GM23338 (cell line): ENCODE data around the gene SPTBN4. TPM values are rescaled to one million over a fixed set of nuclear protein-coding genes. Genes with fewer than 3 reads are reported as not detected.

ENCODE experiments used
- ATAC-seq: fragments of 200-7000 bp; cut with Tn5 transposase; 3 replicates; pipeline ENCODE4 v1.9.1; 2020
- DNase-seq: peaks from one replicate; pipeline ENCODE4 v3.0.0-alpha.2; 2015; ENCODE audit warnings: low spot score
- H2AFZ ChIP-seq: fragments of 200-600 bp; sonication (generic); 2 replicates; pipeline ENCODE4 v1.8.0; 2016; ENCODE audit warnings: antibody characterized with exemption, mild to moderate bottlenecking, moderate library complexity
- H3F3A ChIP-seq: fragments of 200-600 bp; sonication (generic); replicated peaks from 2 replicates; pipeline ENCODE4 v1.8.0; 2017; ENCODE audit warnings: antibody characterized with exemption, mixed run types, low read depth
- H3K27ac ChIP-seq: fragments of 200-600 bp; sonication (generic); 2 replicates; pipeline ENCODE4 v1.6.1; 2016; ENCODE audit warnings: low read depth
- H3K27me3 ChIP-seq: fragments of 200-600 bp; sonication (generic); 2 replicates; pipeline ENCODE4 v1.8.0; 2016; ENCODE audit warnings: mild to moderate bottlenecking, mixed run types, moderate library complexity; ENCODE audit not compliant: insufficient read depth
- H3K36me3 ChIP-seq: fragments of 200-600 bp; sonication (generic); 2 replicates; pipeline ENCODE4 v1.8.0; 2016; ENCODE audit warnings: mild to moderate bottlenecking; ENCODE audit not compliant: insufficient read depth
- H3K4me1 ChIP-seq: fragments of 200-600 bp; sonication (generic); 2 replicates; pipeline ENCODE4 v1.8.0; 2016; ENCODE audit warnings: mild to moderate bottlenecking, moderate library complexity; ENCODE audit not compliant: insufficient read depth
- H3K4me2 ChIP-seq: fragments of 200-600 bp; sonication (generic); 2 replicates; pipeline ENCODE4 v1.7.1; 2017; ENCODE audit warnings: mixed run types
- H3K4me3 ChIP-seq: fragments of 200-600 bp; sonication (generic); 2 replicates; pipeline ENCODE4 v1.6.1; 2016; ENCODE audit warnings: mixed run types
- H3K79me2 ChIP-seq: fragments of 200-600 bp; sonication (generic); replicated peaks from 2 replicates; pipeline ENCODE4 v1.8.0; 2017; ENCODE audit warnings: mild to moderate bottlenecking; ENCODE audit not compliant: insufficient read depth
- H3K9me2 ChIP-seq: fragments of 200-600 bp; sonication (generic); 2 replicates; pipeline ENCODE4 v1.8.0; 2017; ENCODE audit not compliant: insufficient read depth
- H4K20me1 ChIP-seq: fragments of 200-600 bp; sonication (generic); replicated peaks from 2 replicates; pipeline ENCODE4 v1.8.0; 2017; ENCODE audit warnings: mild to moderate bottlenecking; ENCODE audit not compliant: insufficient read depth
- H3K27ac Mint-ChIP-seq: 2 replicates; pipeline ENCODE4 v1.8.0; 2020; ENCODE audit warnings: inconsistent platforms, mild to moderate bottlenecking, moderate library complexity, mixed read lengths
- H3K27me3 Mint-ChIP-seq: 3 replicates; pipeline ENCODE4 v1.8.0; 2022; ENCODE audit warnings: low read depth, mild to moderate bottlenecking, moderate library complexity, mixed read lengths, inconsistent platforms; ENCODE audit not compliant: insufficient read depth, poor library complexity
- H3K36me3 Mint-ChIP-seq: 3 replicates; pipeline ENCODE4 v1.8.0; 2021; ENCODE audit warnings: low read depth, mild to moderate bottlenecking, inconsistent platforms, moderate library complexity, mixed read lengths
- H3K4me1 Mint-ChIP-seq: 3 replicates; pipeline ENCODE4 v1.8.0; 2020; ENCODE audit warnings: mild to moderate bottlenecking, inconsistent platforms, mixed read lengths
- H3K4me3 Mint-ChIP-seq: 3 replicates; pipeline ENCODE4 v1.8.0; 2021; ENCODE audit warnings: moderate library complexity, mild to moderate bottlenecking, inconsistent platforms, mixed read lengths
- H3K9me3 Mint-ChIP-seq: 3 replicates; pipeline ENCODE4 v1.8.0; 2020; ENCODE audit warnings: moderate library complexity, mild to moderate bottlenecking, inconsistent platforms, mixed read lengths
- CREB1 ChIP-seq: fragments of 250-450 bp; sonication (Bioruptor Pico); IDR thresholded peaks from 2 replicates; pipeline ENCODE4 v1.5.0; 2020; ENCODE audit warnings: low read depth, mild to moderate bottlenecking, moderate library complexity
- ETS1 ChIP-seq: IDR thresholded peaks from 2 replicates; pipeline ENCODE4 v1.6.1; 2016; ENCODE audit warnings: antibody characterized with exemption
- EZH2 ChIP-seq: fragments of 200-600 bp; sonication (generic); IDR thresholded peaks from one replicate; pipeline ENCODE4 v1.8.0; 2017; ENCODE audit warnings: antibody characterized with exemption, mild to moderate bottlenecking, low read depth; ENCODE audit not compliant: unreplicated experiment
- EZH2phosphoT487 ChIP-seq: fragments of 200-600 bp; sonication (generic); IDR thresholded peaks from one replicate; pipeline ENCODE4 v1.8.1; 2018; ENCODE audit warnings: antibody characterized with exemption; ENCODE audit not compliant: unreplicated experiment
- JUNB ChIP-seq: IDR thresholded peaks from one replicate; pipeline ENCODE4 v1.6.1; 2016; ENCODE audit warnings: antibody characterized with exemption; ENCODE audit not compliant: unreplicated experiment
- NANOG ChIP-seq: IDR thresholded peaks from 2 replicates; pipeline ENCODE4 v1.6.1; 2016; ENCODE audit warnings: antibody characterized with exemption, borderline replicate concordance
- POLR2AphosphoS5 ChIP-seq: IDR thresholded peaks from 2 replicates; pipeline ENCODE4 v1.6.1; 2016; ENCODE audit warnings: antibody characterized with exemption, low read depth
- STAT1 ChIP-seq: IDR thresholded peaks from one replicate; pipeline ENCODE4 v1.6.1; 2016; ENCODE audit warnings: antibody characterized with exemption; ENCODE audit not compliant: unreplicated experiment
- ZNF114 ChIP-seq: fragments of 250-450 bp; sonication (Bioruptor Pico); IDR thresholded peaks from 2 replicates; pipeline ENCODE4 v1.5.0; 2020; ENCODE audit warnings: mild to moderate bottlenecking, moderate library complexity
- ZNF331 ChIP-seq: fragments of 250-450 bp; sonication (Bioruptor Pico); IDR thresholded peaks from 2 replicates; pipeline ENCODE4 v1.5.0; 2020; ENCODE audit warnings: low read depth, mild to moderate bottlenecking, moderate library complexity
- ZNF462 ChIP-seq: fragments of 250-450 bp; sonication (Bioruptor Pico); IDR thresholded peaks from 2 replicates; pipeline ENCODE4 v1.5.0; 2020; ENCODE audit warnings: mild to moderate bottlenecking, moderate library complexity
- polyA plus RNA-seq: library from polyadenylated mRNA; unstranded; fragments of >200 nt; fragmentation: Nextera tagmentation; extraction: Ambion mirVana; gene quantifications from 2 replicates; pipeline ENCODE4 v1.2.1, GENCODE V29; 2016
- total RNA-seq: library from RNA; depleted of rRNA; stranded (reverse); fragments of >200 nt; shearing (Covaris generic); gene quantifications from 2 replicates; pipeline ENCODE4 v1.2.3, GENCODE V29; 2014

The SPTBN4 gene
- total and polyA plus RNA-seq, 2 experiments from 2014 or later, result 1.6 to 2.3 TPM

GRCh38 chr19:40582467-40582866 lies 115.7 kb downstream of the SPTBN4 start:
- Mint-ChIP-seq H3K4me3 (no peak overlapping the region), H3K27me3 (peaks cover 11% of the 10 kb centered on the region), H3K9me3 (peaks cover 3% of the 10 kb centered on the region; the same call in 2 of the 3 replicates), H3K36me3 (peaks cover 42% of the 10 kb centered on the region), H3K27ac (no peak overlapping the region), H3K4me1 (peaks cover 12% of the 10 kb centered on the region)
- Histone ChIP-seq H2AFZ (no peak overlapping the region), H3F3A (peaks cover 8% of the 10 kb centered on the region; the same call in 1 of the 2 replicates), H3K27me3 (no peaks in the 10 kb centered on the region), H4K20me1 (peaks cover 14% of the 10 kb centered on the region; the same call in 1 of the 2 replicates), H3K36me3 (peaks cover 11% of the 10 kb centered on the region; the same call in 1 of the 2 replicates), H3K27ac (no peak overlapping the region), H3K79me2 (no peaks in the 10 kb centered on the region), H3K4me1 (peaks cover 4% of the 10 kb centered on the region), H3K4me3 (no peak overlapping the region), H3K9me2 (no peaks in the 10 kb centered on the region), H3K4me2 (no peak overlapping the region)
- DNase-seq (no peak), ATAC-seq (no peak)
- TF ChIP-seq POLR2AphosphoS5, result no peak
- TF ChIP-seq CREB1 (CRISPR knock-in tag), result no peak
- no peak for TF ChIP-seq EZH2phosphoT487
- TF ChIP-seq JUNB, result no peak
- TF ChIP-seq ZNF331, result no peak
- no peak for TF ChIP-seq NANOG
- no peak for TF ChIP-seq ETS1
- TF ChIP-seq ZNF114, result no peak

GRCh38 chr19:40583283-40583682 lies 116.5 kb downstream of the SPTBN4 start:
- no peaks in the 10 kb centered on the region for H3K9me3 Mint-ChIP-seq
- Histone ChIP-seq H3K36me3 (peaks cover 11% of the 10 kb centered on the region; the same call in 1 of the 2 replicates), H3K27ac (no peak overlapping the region), H3K79me2 (no peaks in the 10 kb centered on the region), H4K20me1 (peaks cover 14% of the 10 kb centered on the region; the same call in 1 of the 2 replicates), H3K9me2 (no peaks in the 10 kb centered on the region), H3F3A (0 out of 2 replicates have a peak, but pooled peaks cover 4% of the 10 kb centered on the region), H3K27me3 (no peaks in the 10 kb centered on the region), H3K4me1 (no peaks in the 10 kb centered on the region), H3K4me2 (no peak overlapping the region), H2AFZ (no peak overlapping the region), H3K4me3 (no peak overlapping the region)
- no peak overlapping the region for H3K27ac Mint-ChIP-seq
- peaks cover 8% of the 10 kb centered on the region for H3K27me3 Mint-ChIP-seq
- H3K4me1 Mint-ChIP-seq, result peaks cover 4% of the 10 kb centered on the region
- peaks cover 48% of the 10 kb centered on the region for H3K36me3 Mint-ChIP-seq
- ATAC-seq (no peak), DNase-seq (no peak)
- no peak overlapping the region for H3K4me3 Mint-ChIP-seq
- TF ChIP-seq ZNF462 (no peak), CREB1 (CRISPR knock-in tag) (no peak), NANOG (no peak), ZNF114 (no peak), EZH2phosphoT487 (no peak), JUNB (no peak), POLR2AphosphoS5 (no peak), ZNF331 (no peak), STAT1 (no peak), EZH2 (no peak)
